ENCODE data around the gene MRPL49. TPM values are rescaled to one million over a fixed set of nuclear protein-coding genes. Genes with fewer than 3 reads are reported as not detected.

The MRPL49 gene
- polyA plus RNA-seq, 2 of the 4 experiments (the other 2 are of a cell fraction), result 55.5 to 65.5 TPM

- no peak for TF ChIP-seq FOXS1 (CRISPR knock-in tag; IDR thresholded peaks at IDR 0.05)
Measured at GRCh38 chr11:65113839-65114238, 8.3 kb upstream of the MRPL49 start (continued).

GRCh38 chr11:65114538-65115171, 7.5 kb upstream of the MRPL49 start:
- FAIRE-seq (no peak), DNase-seq (ENCODE audit: low read depth in 1 of 2, low spot score in 1 of 2) (no peak), ATAC-seq (no peak)
- Histone ChIP-seq H3K27ac (no peak overlapping the region), H3K9me3 (no peaks in the 10 kb centered on the region), H3K4me2 (no peak overlapping the region), H3K4me1 (peaks cover 31% of the 10 kb centered on the region; the same call in 2 of the 3 replicates), H3K4me3 (no peak overlapping the region)
- CTCF ChIA-PET, result interaction anchor here (0.9 to 3.5 kb wide), 6 partner anchors 7 to 161 kb away, joined by 3 to 24 read pairs (median 4); partner anchors contain the start of genes ARL2, FAU and MRPL49
- TF ChIP-seq NR3C1 (IDR thresholded peaks at IDR 0.05), result no peak
- TF ChIP-seq EHMT2 (IDR thresholded peaks at IDR 0.05; ENCODE audit: low read depth), result no peak
- TF ChIP-seq EP300 (IDR thresholded peaks at IDR 0.05), result no peak
- no peak for TF ChIP-seq CHD4 (IDR thresholded peaks at IDR 0.05; ENCODE audit: borderline replicate concordance)
- TF ChIP-seq REST (IDR thresholded peaks at IDR 0.05), result no peak
- TF ChIP-seq RFX5 (IDR thresholded peaks at IDR 0.05), result no peak
- no peak for TF ChIP-seq FOXS1 (CRISPR knock-in tag; IDR thresholded peaks at IDR 0.05)
- no peak for TF ChIP-seq ZC3H11A (IDR thresholded peaks at IDR 0.05)
- TF ChIP-seq FOSL2 (IDR thresholded peaks at IDR 0.05), result no peak
- no peak for TF ChIP-seq FOSL2 (CRISPR knock-in tag; IDR thresholded peaks at IDR 0.05)
- no peak for TF ChIP-seq CEBPB (IDR thresholded peaks at IDR 0.05)
- no peak for TF ChIP-seq E2F6 (IDR thresholded peaks at IDR 0.05; ENCODE audit: borderline replicate concordance, low read depth)
- TF ChIP-seq RCOR1 (IDR thresholded peaks at IDR 0.05; ENCODE audit: low read depth, low read length), result no peak
- WGBS (ENCODE audit: missing lambda C conversion rate), result 95% methylated on average over 11 of the region's 11 CpGs
- POLR2A ChIA-PET, result no interaction called here

GRCh38 chr11:65115361-65116082, 6.6 kb upstream of the MRPL49 start:
- Histone ChIP-seq H3K4me2 (peak overlapping the region; percentile 92), H3K9me3 (no peaks in the 10 kb centered on the region), H3K4me3 (no peak overlapping the region), H3K4me1 (peaks cover 37% of the 10 kb centered on the region; the same call in 2 of the 3 replicates), H3K27ac (no peak overlapping the region)
- no peak for TF ChIP-seq HOXB5 (CRISPR knock-in tag; IDR thresholded peaks at IDR 0.05)
- TF ChIP-seq BCL3 (IDR thresholded peaks at IDR 0.05), result 0 out of 3 replicates have a peak, but pooled peaks have one; percentile 10
- no peak for TF ChIP-seq CHD2 (IDR thresholded peaks at IDR 0.05; ENCODE audit: low read length, partially characterized antibody)
- 0 out of 2 replicates have a peak, but pooled peaks have one; percentile 12 for TF ChIP-seq MAX (IDR thresholded peaks at IDR 0.05)
- no peak for TF ChIP-seq RAD21 (conservative IDR thresholded peaks at IDR 0.05 in 1 of 2, IDR thresholded peaks at IDR 0.05 in 1 of 2)
- TF ChIP-seq ATOH8 (CRISPR knock-in tag; IDR thresholded peaks at IDR 0.05; ENCODE audit: low read depth), result no peak
- TF ChIP-seq POLR2A (IDR thresholded peaks at IDR 0.05; ENCODE audit: low read length), result peak; percentile 23; the same call in 1 of the 2 replicates
- no peak for ATAC-seq
- DNase-seq (ENCODE audit: low read depth in 1 of 2, low spot score in 1 of 2), result no peak
- WGBS (ENCODE audit: missing lambda C conversion rate), result 91% methylated on average over 12 of the region's 21 CpGs
- ChIA-PET POLR2A (interaction anchor here (0.6 kb wide), 1 partner anchor 144 kb away, joined by 4 read pairs; no protein-coding TSS in a partner anchor), CTCF (interaction anchor here (0.8 kb wide), 1 partner anchor 328 kb away, joined by 3 read pairs; no protein-coding TSS in a partner anchor)
- FAIRE-seq, result no peak
